GM21576 (cell line): ENCODE measurements around the gene RDH11.

Experiments
- ATAC-seq: cut with Tn5 transposase; IDR thresholded peaks from one replicate; pipeline ENCODE4 v1.9.1; 2021; ENCODE audit warnings: mild to moderate bottlenecking, moderate library complexity; ENCODE audit not compliant: unreplicated experiment

RDH11 gene

GRCh38 chr14:67650694-67651093 is 44.9 kb downstream of the RDH11 start:
- no peak for ATAC-seq

DNA sequence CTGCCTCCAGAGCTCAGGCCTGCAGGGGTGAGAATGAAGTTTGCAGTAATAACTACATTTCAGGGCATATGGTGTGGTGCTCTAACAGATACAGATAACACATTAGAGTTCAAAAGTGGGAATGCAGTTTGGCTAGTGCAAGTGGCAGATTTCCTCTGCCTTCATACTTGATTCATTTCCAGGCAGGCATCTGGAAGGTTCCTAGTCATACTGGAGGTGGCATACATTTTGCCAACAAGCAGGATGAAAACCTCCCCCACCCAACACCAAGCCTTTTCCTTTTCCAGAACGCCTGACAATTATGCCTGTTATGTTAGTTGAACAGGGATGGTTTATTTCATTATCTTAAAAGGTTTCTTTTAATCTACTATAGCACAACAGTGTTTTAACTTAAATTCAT is 45.4 kb downstream of the RDH11 start:
- ATAC-seq = no peak

- ATAC-seq = no peak
These were observed 49.4 kb downstream of the RDH11 start for GRCh38 chr14:67646131-67646530.

DNA sequence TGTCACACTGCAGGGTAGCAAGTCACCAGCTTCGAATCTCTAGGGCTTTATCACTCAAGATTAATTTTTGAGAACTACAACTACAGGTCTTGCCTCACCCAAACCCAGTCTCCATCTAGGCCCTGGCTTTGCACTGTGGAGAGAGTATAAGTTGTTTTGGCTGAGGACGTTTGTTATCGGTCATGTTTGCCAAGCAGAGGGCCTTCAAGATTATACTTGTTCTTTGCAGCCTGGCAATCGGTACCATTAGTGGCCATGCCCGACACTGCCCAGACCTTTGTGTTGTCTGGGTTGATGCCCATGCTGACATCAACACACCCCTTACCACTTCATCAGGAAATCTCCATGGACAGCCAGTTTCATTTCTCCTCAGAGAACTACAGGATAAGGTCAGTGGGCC is 50.1 kb downstream of the RDH11 start:
- no peak for ATAC-seq

DNA sequence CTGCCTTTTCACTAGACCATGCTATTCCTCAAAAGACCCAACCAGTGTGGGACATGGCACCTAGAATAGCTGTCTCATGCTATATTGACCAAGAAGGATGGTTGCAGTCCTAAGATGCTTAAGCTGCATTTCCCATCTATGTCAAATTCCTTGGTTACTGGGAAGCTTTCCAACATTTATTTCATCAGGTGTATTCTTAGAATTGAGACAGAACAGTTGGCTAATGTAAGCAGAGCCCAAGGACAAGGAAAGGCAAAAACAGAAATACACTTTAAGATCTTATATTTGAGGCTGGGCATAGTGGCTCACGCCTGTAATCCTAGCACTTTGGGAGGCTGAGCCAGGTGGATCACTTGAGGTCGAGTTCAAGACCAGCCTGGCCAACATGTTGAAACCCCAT is 51.1 kb downstream of the RDH11 start:
- no peak for ATAC-seq

DNA sequence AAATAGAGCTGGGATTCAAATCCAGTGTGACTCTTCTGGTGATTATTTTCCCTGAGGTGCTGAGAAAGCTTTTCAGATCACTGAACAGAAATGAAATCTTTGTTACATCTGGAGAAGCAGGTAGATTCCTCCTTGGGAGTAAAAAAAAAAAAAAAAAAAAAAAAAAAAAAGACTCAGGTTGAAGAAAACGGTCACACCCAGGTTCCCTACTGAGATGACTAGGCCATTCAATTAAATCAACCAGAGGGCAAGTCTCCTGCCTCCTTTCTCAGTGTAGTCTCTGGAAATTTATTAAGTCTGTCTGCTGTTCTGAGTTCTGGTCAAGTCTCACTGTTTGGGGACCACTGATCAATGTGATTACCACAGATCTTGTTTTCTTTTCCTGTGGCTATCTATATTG is 51.9 kb downstream of the RDH11 start:
- no peak for ATAC-seq

GRCh38 chr14:67641902-67642749 is 53.4 kb downstream of the RDH11 start:
- no peak for ATAC-seq

- no peak for ATAC-seq
These were observed 54.1 kb downstream of the RDH11 start for GRCh38 chr14:67641480-67641879.

DNA sequence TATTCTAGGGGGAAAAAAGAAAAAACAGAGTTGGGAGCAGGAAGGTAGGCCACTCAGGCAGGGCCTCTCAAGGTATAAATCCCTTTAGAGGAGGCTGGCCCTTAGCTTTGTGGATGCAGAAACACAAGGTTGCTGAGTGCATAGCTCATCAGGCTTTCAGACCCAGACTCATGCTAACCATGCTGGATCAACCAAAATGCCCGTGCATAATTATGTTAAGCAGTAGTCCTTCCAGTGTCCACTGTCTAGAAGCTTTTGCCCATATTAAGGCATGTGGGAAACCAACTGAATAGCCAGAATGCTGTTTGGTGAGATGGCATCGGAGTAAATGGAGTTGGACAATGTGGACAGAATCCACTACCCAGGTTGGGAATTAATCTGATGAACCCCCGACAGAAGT is 56.9 kb downstream of the RDH11 start:
- ATAC-seq = no peak

DNA sequence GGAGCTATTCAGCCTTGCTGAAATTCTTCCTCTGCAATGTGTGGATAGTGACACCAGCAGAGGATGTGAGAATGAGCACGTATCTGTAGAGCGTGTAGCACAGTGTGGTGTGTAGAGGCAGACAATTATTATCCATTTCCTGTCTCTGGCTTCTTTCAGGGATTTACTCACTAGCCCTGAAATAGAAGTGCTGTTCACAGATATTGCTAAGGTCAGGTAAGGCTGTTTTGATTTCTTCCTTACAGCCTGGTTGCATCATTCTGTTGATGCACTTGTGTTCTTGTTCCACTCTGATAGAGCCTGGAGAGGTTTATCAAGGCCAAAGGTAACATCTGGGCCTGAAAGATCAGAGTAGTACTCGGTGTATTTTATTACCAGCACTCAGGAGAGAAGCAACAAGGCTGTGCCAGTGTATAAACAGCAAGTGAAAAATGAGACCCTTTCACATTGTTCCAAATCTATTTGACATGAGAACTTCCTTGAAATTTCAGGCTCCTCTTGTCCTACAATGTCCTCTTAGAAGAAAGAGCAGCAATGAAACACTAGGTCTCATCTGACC is 59.1 kb downstream of the RDH11 start:
- ATAC-seq = no peak

- no peak for ATAC-seq
These were observed 62.0 kb downstream of the RDH11 start for GRCh38 chr14:67633451-67634147.

DNA sequence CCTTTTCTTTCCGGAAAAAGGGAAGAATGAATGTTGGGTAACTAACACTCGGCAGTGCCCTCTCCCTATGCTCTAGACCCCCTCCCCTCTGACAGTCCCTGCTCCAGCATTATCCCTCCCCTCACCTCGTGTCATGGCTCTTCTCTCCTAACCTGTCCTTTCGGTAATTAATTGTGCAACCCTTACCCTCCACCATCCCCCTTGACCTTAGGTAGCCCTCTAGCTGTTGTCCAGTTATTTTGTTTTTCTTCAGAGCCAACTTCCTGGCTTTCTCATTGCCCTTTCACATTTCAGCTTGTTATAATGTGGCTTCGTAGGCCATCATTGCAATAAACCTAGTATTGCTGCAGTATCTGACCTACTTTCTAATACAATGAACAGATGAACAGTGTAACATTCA is 64.6 kb downstream of the RDH11 start:
- ATAC-seq = no peak

DNA sequence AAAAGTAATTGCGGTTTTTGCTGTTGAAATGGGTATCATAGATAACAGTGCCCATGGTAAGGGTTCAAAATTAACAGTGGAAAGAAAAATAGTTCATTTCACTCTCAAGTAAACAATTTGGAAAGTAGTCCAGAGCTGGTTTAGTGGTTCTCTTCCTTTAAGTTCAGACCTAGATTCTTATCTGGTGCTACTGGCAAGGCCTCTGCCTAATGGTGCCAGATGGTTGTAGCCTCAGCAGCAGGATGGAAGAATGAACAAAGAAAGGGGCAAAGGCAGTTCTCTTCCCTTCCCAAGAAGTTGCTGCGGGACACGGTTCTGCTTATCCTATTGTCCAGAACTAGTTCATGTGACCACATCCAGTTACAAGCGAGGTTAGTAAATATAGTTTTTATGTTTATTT is 65.4 kb downstream of the RDH11 start:
- no peak for ATAC-seq

DNA sequence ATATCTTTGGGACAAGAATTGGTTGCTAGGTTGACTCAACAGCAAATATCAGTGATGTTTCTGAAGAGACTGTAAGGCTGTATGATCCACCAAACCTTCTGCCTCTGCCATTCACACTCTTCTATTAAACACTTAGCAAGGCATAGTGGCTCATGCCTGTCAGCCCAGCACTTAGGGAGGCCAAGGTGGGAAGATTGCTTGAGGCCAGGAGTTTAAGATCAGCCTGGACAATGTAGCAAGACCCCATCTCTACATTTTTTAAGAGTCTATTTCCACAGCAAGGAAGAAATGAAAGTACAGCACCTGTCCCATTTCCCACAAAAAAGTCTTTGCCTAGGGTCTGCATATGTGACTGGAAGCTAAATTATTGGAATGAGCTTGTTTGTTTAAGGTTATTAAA is 68.0 kb downstream of the RDH11 start:
- no peak for ATAC-seq
